ENCODE measurements around the gene BSDC1.
"Not testable (repeated sequence)": the region's sequence is repeated elsewhere in the genome, so short reads cannot be mapped to it uniquely, and the experiment has no call there.

Gene BSDC1

GRCh38 chr1:32394141-32394889 is at the start of gene BSDC1:
Gene BSDC1, minus strand, starts transcription at chr1:32394441. Its CDS starts 27 bp downstream, at chr1:32394414.
- peak; percentile 97 for DNase-seq (ENCODE audit: low read depth)

DNA sequence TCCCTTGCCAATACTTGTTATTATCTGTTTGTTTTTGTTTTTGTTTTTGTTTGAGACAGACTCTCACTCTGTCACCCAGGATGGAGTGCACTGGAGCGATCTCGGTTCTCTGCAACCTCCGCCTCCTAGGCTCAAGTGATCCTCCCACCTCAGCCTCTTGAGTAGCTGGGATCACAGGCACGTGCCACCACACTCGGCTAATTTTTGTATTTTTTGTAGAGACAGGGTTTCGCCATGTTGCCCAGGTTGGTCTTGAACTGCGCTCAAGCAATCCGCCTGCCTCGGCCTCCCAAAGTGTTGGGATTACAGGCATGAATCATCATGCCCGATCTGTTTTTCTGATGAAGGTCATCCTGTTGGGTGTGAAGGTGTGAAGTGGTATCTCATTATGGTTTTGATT is 47.2 kb upstream of the BSDC1 start:
- DNase-seq (ENCODE audit: low read depth) = not testable (repeated sequence)

- DNase-seq (ENCODE audit: low read depth) = not testable (repeated sequence)
Observed at GRCh38 chr1:32438777-32439176, 44.5 kb upstream of the BSDC1 start.

DNA sequence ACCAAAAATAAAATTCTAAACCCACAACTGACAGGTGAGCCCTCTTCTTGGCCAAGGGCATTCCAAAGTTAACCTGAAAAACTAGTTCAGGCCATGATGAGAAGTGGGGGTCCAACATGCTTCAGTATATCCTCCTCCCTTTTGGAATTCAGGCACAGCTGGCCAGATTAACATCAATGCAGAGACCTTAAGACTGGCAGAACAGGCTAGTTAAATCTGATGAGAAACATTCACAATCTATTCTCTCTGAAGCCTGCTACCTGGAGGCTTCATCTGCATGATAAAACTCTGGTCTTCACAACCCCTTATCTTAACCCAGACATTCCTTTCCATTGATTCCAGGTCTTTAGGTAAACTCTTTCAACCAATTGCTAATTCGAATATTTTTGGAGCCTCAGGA is 43.9 kb upstream of the BSDC1 start:
- DNase-seq (ENCODE audit: low read depth) = no peak

DNA sequence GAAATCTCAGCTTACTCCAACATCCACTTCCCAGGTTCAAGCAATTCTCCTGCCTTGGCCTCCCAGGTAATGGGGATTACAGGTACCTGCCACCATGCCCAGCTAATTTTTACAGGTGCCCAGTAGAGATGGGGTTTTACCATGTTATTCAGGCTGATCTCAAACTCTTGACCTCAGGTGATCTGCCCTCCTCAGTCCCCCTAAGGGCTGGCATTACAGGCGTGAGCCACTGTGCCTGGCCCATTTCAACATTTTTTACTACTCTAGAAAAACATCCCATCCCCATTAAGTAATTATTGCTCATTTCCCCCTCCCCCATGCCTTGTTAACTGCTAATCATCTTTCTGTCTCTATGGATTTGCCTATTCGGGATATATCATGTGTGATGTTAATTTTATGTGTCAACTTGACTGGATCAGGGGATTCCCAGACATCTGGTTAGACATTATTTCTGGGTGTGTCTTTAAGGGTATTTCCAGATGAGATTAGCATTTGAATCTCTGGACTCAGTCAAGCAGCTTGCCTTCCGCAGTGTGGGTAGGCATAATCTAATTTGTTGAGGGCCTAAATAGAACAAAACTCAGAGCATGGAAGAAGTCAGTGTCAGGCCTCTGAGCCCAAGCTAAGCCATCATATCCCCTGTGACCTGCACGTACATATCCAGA is 37.6 kb upstream of the BSDC1 start:
- DNase-seq (ENCODE audit: low read depth) = no peak

- DNase-seq (ENCODE audit: low read depth) = no peak
Observed at GRCh38 chr1:32427264-32427963, 33.2 kb upstream of the BSDC1 start.

- DNase-seq (ENCODE audit: low read depth) = no peak
Observed at GRCh38 chr1:32426489-32427255, 32.4 kb upstream of the BSDC1 start.

DNA sequence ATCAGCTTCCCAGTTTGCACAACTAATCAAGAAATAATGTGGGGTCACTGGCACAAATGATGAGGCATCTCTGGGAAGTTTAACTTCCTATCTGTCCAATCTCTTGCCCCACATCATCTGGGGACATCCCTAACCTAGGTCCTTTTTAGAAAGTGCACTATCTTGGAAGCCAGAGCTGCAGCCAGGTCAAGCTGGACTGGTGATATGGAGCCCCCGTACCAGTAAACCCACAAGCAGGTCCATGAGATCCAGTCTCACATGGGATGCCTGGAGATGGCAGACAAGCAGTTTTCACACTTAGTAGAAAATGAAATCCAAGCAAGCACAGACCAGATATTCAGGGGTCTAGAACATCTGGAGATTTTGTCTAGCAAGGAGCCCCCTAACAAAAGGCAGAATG is 27.5 kb upstream of the BSDC1 start:
- DNase-seq (ENCODE audit: low read depth) = no peak

DNA sequence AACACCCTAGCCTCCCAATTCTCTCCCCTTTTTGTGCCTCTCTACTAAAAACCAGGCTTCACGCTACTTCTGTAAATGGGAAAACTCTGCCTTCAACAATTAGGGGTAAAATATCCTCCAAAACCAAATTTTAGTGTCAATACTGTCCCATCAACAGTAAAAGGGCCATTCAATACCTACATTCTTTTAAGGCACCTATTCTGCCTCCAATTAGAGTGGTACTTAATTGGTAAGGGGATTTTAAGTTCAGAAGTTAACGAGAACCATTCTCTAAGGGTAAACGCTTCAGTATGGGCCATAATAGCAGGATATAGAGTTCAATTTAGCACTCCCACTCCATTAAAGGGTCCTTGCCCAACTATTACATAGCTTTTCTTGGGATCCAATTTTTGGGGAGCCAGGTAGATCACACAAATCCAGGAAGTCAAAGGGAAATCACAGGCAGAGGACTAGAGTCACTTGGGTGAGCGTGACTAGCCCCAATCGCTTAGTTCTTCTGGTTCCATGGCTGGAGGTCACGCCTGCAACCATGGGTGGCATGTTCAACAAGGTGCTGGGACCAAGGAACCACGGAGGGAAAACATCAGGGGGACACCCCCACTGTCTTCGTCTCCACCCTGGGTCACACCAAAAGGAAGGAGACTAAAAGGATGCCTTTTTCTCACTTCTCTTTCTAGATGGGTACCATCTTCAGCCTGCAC is 20.1 kb upstream of the BSDC1 start:
- DNase-seq (ENCODE audit: low read depth) = no peak

DNA sequence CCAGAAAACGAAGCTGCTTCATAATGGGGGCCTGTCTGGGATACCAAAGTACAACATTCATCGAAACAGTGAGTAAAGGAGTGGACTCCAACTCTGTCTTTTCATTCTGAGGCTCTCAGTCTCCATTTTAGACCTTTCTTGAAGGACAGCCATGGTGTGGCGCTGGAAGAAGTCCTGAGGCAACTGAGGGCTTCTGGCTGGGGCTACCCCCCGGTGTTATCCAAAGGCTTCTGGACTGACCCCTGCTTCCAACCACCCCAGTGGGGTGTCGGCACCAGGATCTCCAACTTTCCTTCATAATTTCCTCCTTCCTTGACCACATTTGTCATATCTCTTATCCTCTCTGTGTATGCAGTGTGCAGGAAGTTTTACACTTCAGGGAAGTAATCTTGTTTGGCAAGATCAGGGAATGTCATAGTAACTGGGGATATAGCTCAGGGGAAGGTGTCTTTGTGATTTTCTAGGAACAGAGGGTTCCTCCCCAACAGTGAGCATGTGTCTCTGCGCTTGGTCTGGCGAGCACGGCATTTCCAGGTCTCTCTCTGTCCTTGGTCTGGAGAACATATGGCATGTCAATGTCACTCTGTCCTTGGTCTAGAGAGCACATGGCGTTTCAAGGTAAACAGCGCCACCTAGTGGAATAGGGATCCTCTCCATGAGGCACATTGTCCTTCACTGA is 19.4 kb upstream of the BSDC1 start:
- no peak for DNase-seq (ENCODE audit: low read depth)

GRCh38 chr1:32411261-32411660 is 17.0 kb upstream of the BSDC1 start:
- DNase-seq (ENCODE audit: low read depth) = no peak

GRCh38 chr1:32406629-32407111 is 12.4 kb upstream of the BSDC1 start:
- DNase-seq (ENCODE audit: low read depth) = no peak

- DNase-seq (ENCODE audit: low read depth) = no peak
Observed at GRCh38 chr1:32405672-32406467, 11.6 kb upstream of the BSDC1 start.

DNA sequence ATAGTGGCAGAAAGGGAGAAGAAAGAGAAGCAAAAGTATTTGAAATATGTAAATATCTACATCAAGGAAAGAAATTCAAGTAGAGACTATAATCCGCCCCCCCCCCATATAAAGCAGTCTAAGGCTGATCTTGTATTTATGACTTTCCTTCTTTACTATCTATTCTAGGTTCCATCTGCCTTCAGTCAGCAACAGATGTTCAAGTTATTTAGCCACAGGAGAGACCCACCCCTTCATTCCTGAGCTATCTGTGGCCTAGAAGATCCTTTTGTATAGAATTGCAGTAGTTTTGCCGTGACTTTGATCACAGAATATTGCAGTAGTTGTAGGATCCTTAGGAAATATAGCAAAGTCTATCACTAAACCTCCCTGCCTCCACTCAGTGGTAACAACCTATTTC is 10.7 kb upstream of the BSDC1 start:
- no peak for DNase-seq (ENCODE audit: low read depth)

GRCh38 chr1:32400876-32401631 is 6.8 kb upstream of the BSDC1 start:
- peak; percentile 45 for DNase-seq (ENCODE audit: low read depth)

- no peak for DNase-seq (ENCODE audit: low read depth)
Observed at GRCh38 chr1:32399843-32400242, 5.6 kb upstream of the BSDC1 start.

DNA sequence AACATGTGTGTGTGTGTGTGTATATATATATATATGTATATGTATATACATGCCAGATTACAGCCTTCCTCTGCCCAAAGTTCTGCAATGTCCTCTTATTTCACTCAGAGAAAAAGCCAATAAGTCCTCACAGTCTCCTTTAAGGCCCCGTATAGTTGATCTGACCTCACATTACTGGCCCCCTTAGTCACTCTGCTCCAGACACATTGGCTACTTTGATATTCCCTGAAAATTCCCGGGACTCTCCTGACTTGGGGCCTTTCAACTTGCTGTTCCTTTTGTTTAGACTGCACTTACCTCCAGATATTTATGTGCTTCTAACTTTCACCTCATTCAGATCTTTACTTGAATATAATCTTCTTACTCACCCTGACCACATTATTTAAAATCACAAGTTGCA is 4.2 kb upstream of the BSDC1 start:
- DNase-seq (ENCODE audit: low read depth) = no peak

GRCh38 chr1:32396524-32396923 is 2.3 kb upstream of the BSDC1 start:
- DNase-seq (ENCODE audit: low read depth) = not testable (repeated sequence)

DNA sequence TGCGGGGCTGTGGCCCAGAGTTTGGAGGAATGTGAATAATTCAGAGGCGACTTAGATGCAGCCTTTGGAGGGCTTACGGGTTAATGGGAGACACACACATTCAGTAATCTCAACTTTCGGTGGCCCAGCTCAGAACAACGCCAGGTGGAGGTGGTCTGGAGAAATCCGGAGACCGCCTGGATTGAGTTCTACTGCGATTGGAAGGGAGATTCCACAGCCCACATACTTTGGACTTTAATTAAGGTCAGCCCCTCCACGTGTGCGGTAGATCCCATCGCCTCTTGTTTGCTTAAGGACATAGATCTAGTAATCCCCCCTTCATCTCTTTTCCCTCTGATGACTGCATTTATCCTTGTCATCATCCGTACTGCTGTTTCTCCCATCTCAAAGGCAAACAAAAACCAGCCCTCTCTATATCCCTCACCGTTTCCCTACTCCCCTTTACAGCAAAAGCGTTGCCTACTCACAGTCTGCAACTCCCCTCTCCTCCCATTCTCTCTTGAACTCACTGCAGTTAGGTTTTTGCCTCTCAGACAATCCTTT is 720 bp upstream of the BSDC1 start:
- no peak for DNase-seq (ENCODE audit: low read depth)

All from HS-5 (cell line).